ENCODE data around the gene B4GALNT3. TPM values are rescaled to one million over a fixed set of nuclear protein-coding genes. Genes with fewer than 3 reads are reported as not detected.
A peak's percentile ranks its signal among the peaks of the same experiment; 100 is the strongest.

Gene B4GALNT3
- polyA plus RNA-seq, 10 donors, result 6.2 to 15.6 (median 10.0) TPM

- no peak for DNase-seq
These were observed 7.9 kb downstream of the B4GALNT3 start for GRCh38 chr12:467591-467990.

- DNase-seq, result no peak
These were observed 9.1 kb downstream of the B4GALNT3 start for GRCh38 chr12:468671-469389.

- no peak for DNase-seq
These were observed 10.4 kb downstream of the B4GALNT3 start for GRCh38 chr12:470133-470532.

GRCh38 chr12:473198-473597 is 13.5 kb downstream of the B4GALNT3 start:
- no peak for DNase-seq

GRCh38 chr12:473863-474577 is 14.3 kb downstream of the B4GALNT3 start:
- no peak for DNase-seq

- DNase-seq, result no peak
These were observed 15.5 kb downstream of the B4GALNT3 start for GRCh38 chr12:475286-475685.

GRCh38 chr12:479161-479560 is 19.4 kb downstream of the B4GALNT3 start:
- DNase-seq, result no peak

- DNase-seq, result peak; percentile 66 to 71 (median 68)
These were observed 21.4 kb downstream of the B4GALNT3 start for GRCh38 chr12:480831-481816.

GRCh38 chr12:482061-482460 is 22.3 kb downstream of the B4GALNT3 start:
- no peak for DNase-seq

- DNase-seq, result no peak
These were observed 24.4 kb downstream of the B4GALNT3 start for GRCh38 chr12:484096-484495.

GRCh38 chr12:490260-490659 is 30.5 kb downstream of the B4GALNT3 start:
- no peak for DNase-seq

- DNase-seq, result no peak
These were observed 35.7 kb downstream of the B4GALNT3 start for GRCh38 chr12:495466-495865.

GRCh38 chr12:496736-497135 is 37.0 kb downstream of the B4GALNT3 start:
- DNase-seq, result no peak

GRCh38 chr12:497501-498160 is 37.9 kb downstream of the B4GALNT3 start:
- DNase-seq, result no peak

- no peak for DNase-seq
These were observed 40.2 kb downstream of the B4GALNT3 start for GRCh38 chr12:499837-500458.

GRCh38 chr12:501722-502447 is 42.1 kb downstream of the B4GALNT3 start:
- peak; percentile 53 to 74 (median 57) for DNase-seq

- no peak for DNase-seq
These were observed 43.5 kb downstream of the B4GALNT3 start for GRCh38 chr12:503111-503761.

GRCh38 chr12:505221-505620 is 45.5 kb downstream of the B4GALNT3 start:
- DNase-seq, result no peak

GRCh38 chr12:507391-507796 is 47.7 kb downstream of the B4GALNT3 start:
- DNase-seq, result no peak

GRCh38 chr12:508145-508544 is 48.4 kb downstream of the B4GALNT3 start:
- no peak for DNase-seq
